D721Med (cell line): Measurements from ENCODE around the gene OBSL1.

Experiments used
- DNase-seq: peaks from one replicate; pipeline ENCODE4 v3.0.0; 2011; ENCODE audit warnings: low spot score; ENCODE audit not compliant: insufficient read length
- FAIRE-seq: peaks from 2 replicates; lab custom pipeline; 2011; peaks lifted over from hg19 to GRCh38; lab: Jason Lieb, UNC
- TF ChIP-seq, protein P1 (sequence below): IDR thresholded peaks from 2 replicates; pipeline ENCODE4 v1.5.1; 2012; ENCODE audit warnings: mild to moderate bottlenecking, control low read depth; ENCODE audit not compliant: insufficient read depth; ENCODE audit errors: missing control alignments

OBSL1 gene

DNA sequence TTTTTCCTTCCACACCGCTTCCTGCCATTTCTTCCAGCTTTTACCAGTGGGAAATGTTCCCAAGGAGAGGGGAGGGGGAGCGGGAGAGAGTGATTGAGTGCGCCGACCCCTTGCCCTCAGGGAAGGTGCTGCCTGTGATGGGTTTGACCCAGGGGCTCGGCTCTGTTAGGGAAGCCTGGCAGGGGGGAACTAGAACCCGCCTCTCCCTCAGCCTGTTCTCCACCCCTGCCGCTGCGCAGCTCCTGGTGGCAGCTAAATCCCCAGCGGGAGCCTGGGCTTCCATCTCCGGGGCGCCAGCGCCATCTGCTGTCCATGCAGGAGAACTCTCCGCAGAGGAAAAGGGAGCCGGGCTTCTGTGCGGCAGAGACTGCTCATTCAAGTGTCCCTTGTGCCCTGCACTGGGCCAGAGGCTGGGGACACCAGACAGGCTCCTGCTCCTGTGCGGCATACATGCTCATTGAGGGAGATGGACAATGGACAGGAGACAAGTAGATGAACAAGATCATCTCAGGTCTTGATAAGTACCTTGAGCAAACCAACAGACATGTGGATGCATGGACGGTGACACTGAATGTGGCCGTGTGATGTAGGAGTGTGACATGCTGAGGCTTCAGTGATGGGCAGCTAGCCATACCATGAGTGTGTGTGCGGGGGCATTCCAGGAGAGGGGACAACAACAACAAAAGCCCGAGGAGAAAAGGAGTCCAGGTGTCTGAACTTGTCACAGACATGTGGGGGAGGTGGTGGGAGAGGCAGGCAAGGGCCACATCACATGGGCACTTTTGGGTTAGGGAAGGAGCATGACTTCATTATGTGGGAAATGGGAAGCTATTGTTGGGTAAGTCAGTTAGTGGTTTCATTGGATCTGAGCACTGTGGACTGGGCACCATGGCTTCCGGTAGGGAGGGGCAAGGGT is 41.0 kb downstream of the OBSL1 start:
- DNase-seq (peak; percentile 99), FAIRE-seq (no peak)
- TF ChIP-seq, protein P1, sequence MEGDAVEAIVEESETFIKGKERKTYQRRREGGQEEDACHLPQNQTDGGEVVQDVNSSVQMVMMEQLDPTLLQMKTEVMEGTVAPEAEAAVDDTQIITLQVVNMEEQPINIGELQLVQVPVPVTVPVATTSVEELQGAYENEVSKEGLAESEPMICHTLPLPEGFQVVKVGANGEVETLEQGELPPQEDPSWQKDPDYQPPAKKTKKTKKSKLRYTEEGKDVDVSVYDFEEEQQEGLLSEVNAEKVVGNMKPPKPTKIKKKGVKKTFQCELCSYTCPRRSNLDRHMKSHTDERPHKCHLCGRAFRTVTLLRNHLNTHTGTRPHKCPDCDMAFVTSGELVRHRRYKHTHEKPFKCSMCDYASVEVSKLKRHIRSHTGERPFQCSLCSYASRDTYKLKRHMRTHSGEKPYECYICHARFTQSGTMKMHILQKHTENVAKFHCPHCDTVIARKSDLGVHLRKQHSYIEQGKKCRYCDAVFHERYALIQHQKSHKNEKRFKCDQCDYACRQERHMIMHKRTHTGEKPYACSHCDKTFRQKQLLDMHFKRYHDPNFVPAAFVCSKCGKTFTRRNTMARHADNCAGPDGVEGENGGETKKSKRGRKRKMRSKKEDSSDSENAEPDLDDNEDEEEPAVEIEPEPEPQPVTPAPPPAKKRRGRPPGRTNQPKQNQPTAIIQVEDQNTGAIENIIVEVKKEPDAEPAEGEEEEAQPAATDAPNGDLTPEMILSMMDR, result peak; percentile 89

DNA sequence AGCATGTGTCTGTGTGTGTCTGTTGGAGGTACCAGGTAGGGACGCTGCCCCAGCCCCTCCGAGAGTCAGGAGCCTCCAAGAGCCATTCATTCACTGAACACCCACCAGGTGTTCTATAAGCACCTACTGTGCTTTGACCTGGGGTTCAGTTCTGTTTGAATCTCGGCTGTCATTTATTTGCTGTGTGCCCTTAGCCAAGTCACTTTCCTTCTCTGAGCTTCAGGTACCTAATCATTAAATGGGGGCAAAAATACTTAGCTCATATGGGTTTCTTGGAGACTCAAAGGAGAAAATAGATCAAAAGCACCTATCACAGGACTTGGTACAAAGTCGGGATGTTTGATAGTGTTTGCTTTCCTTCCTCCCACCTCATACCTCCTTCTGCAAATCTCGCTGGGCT is 43.9 kb downstream of the OBSL1 start:
- DNase-seq (no peak), FAIRE-seq (no peak)
- TF ChIP-seq, protein P1, result no peak

- FAIRE-seq (no peak), DNase-seq (no peak)
- TF ChIP-seq, protein P1, result no peak
These were observed 44.3 kb downstream of the OBSL1 start for GRCh38 chr2:219527076-219527394.

GRCh38 chr2:219526320-219527075 is 44.8 kb downstream of the OBSL1 start:
- TF ChIP-seq, protein P1, result no peak
- no peak for DNase-seq
- FAIRE-seq, result no peak

- peak; percentile 85 for DNase-seq
- no peak for FAIRE-seq
These were observed 45.7 kb downstream of the OBSL1 start for GRCh38 chr2:219525533-219526232.

GRCh38 chr2:219524817-219525216 is 46.5 kb downstream of the OBSL1 start:
- TF ChIP-seq, protein P1, result no peak
- FAIRE-seq, result no peak
- DNase-seq, result no peak

More at GRCh38 chr2:219525533-219526232, 45.7 kb downstream of the OBSL1 start:
- TF ChIP-seq, protein P1, result no peak
